Heart left ventricle (tissue), 13 donors: Measurements from ENCODE around the gene HOXC5.

Experiments
- POLR2A ChIP-seq, 2 donors: fragments of 450-650 bp; IDR thresholded peaks; one replicate each; pipeline ENCODE4 v1.6.1; 2017; ENCODE audit warnings: antibody characterized with exemption in 2 of 2, mild to moderate bottlenecking in 2 of 2, moderate library complexity in 2 of 2
- TF ChIP-seq, protein P1 (sequence below), 12 donors: fragments of 200-600 bp; sonication (generic) in 4 of 12; IDR thresholded peaks; one replicate each; pipeline versions ENCODE4 v1.5.0 to v1.8.0; 2018 to 2022; ENCODE audit warnings: antibody characterized with exemption in 12 of 12, mild to moderate bottlenecking in 5 of 12
- donor health status: ischemic (EF 13 %, LVEDD 7.1; RV severe dilation, severe dysfunction).
- donor health status: DM: no; HTN: yes; CAD: no.
- donor health status: DM: no; HTN: no; CAD: no.
- donor health status: ischemic (EF 25% LVEDD 6.9; RV normal size, moderate dysfunction).
- donor health status: ischemic (EF 25% LVEDD 5.7; RV mildly dilated, moderate dysfunction).
- donor health status: ischemic (EF 35%, LVEDD 5.7; RV mildly dilated, moderate dysfunction).
- donor health status: nonischemic (EF 11% LVEDD 7.7; RV severe dilation, severe dysfunction).
- donor health status: DM: yes; HTN: yes; CAD: no.
- donor health status: PGD.
- donor health status: ischemic (EF 29% LVEDD 5.4; RV normal size, mild dysfunction).
- donor health status: nonischemic (EF 23%, LVEDD 6.1; RV moderate dilation, normal function).

DNA sequence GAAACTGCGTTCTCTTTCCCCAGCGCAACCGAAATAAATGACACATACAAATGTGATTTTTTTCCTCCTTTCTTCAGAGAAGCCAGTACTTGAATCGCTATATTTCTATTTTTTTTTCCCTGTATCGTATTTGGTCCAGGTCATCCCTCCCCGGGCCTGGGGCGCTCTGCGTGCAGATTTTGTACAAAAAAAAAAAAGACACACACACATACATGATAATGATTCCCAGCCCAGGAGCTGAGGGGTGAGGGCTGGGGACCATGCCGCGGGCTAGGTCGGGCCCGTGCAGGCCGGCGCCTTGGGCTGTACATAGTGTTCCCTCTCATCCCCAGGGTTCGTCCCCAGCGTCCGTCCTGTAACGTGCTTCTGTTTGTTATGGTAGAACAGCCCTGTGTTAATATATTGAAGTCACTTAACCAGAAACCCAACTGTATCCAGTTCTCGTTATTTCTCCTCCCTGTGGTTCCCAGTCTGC, 29.9 kb upstream of the HOXC5 start:
- TF ChIP-seq POLR2A (IDR thresholded peaks at IDR 0.05) = no peak
- TF ChIP-seq, protein P1, sequence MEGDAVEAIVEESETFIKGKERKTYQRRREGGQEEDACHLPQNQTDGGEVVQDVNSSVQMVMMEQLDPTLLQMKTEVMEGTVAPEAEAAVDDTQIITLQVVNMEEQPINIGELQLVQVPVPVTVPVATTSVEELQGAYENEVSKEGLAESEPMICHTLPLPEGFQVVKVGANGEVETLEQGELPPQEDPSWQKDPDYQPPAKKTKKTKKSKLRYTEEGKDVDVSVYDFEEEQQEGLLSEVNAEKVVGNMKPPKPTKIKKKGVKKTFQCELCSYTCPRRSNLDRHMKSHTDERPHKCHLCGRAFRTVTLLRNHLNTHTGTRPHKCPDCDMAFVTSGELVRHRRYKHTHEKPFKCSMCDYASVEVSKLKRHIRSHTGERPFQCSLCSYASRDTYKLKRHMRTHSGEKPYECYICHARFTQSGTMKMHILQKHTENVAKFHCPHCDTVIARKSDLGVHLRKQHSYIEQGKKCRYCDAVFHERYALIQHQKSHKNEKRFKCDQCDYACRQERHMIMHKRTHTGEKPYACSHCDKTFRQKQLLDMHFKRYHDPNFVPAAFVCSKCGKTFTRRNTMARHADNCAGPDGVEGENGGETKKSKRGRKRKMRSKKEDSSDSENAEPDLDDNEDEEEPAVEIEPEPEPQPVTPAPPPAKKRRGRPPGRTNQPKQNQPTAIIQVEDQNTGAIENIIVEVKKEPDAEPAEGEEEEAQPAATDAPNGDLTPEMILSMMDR (IDR thresholded peaks at IDR 0.05) = no peak
